Osteocyte (in vitro differentiated cells): ENCODE results near the gene CCDC24. TPM values are rescaled to one million over a fixed set of nuclear protein-coding genes. Genes with fewer than 3 reads are reported as not detected.

Experiments used
- DNase-seq: peaks from one replicate; pipeline ENCODE4 v3.0.0; 2021; ENCODE audit warnings: mixed read lengths; ENCODE audit not compliant: unreplicated experiment; ENCODE audit errors: extremely low spot score
- H3K27ac Mint-ChIP-seq: one replicate; pipeline ENCODE4 v1.8.0; 2021; ENCODE audit warnings: mild to moderate bottlenecking, mixed read lengths; ENCODE audit not compliant: unreplicated experiment
- H3K27me3 Mint-ChIP-seq: one replicate; pipeline ENCODE4 v1.8.0; 2021; ENCODE audit warnings: mixed read lengths; ENCODE audit not compliant: unreplicated experiment
- H3K36me3 Mint-ChIP-seq: one replicate; pipeline ENCODE4 v1.8.0; 2021; ENCODE audit warnings: mixed read lengths; ENCODE audit not compliant: unreplicated experiment
- H3K4me1 Mint-ChIP-seq: one replicate; pipeline ENCODE4 v1.8.0; 2021; ENCODE audit warnings: mixed read lengths; ENCODE audit not compliant: unreplicated experiment
- H3K4me3 Mint-ChIP-seq: one replicate; pipeline ENCODE4 v1.8.0; 2021; ENCODE audit warnings: mild to moderate bottlenecking, moderate library complexity, mixed read lengths; ENCODE audit not compliant: unreplicated experiment
- H3K9me3 Mint-ChIP-seq: one replicate; pipeline ENCODE4 v1.8.0; 2021; ENCODE audit warnings: mixed read lengths; ENCODE audit not compliant: unreplicated experiment
- total RNA-seq: library from RNA; stranded (reverse); gene quantifications from 2 replicates; pipeline ENCODE4 v1.2.1, GENCODE V29; 2021
- TF ChIP-seq, protein P1 (sequence below): fragments of 200-600 bp; sonication (generic); IDR thresholded peaks from 2 replicates; pipeline ENCODE4 v1.5.0; 2021; ENCODE audit warnings: antibody characterized with exemption, mild to moderate bottlenecking, moderate library complexity

CCDC24 gene
- total RNA-seq, 1 donor from 2014 or later, result 5.1 TPM

- Mint-ChIP-seq H3K9me3 (no peaks in the 10 kb centered on the region), H3K27ac (no peak overlapping the region), H3K4me3 (no peak overlapping the region), H3K36me3 (peaks cover 22% of the 10 kb centered on the region), H3K4me1 (no peaks in the 10 kb centered on the region), H3K27me3 (no peaks in the 10 kb centered on the region)
- DNase-seq, result no peak
- TF ChIP-seq, protein P1, sequence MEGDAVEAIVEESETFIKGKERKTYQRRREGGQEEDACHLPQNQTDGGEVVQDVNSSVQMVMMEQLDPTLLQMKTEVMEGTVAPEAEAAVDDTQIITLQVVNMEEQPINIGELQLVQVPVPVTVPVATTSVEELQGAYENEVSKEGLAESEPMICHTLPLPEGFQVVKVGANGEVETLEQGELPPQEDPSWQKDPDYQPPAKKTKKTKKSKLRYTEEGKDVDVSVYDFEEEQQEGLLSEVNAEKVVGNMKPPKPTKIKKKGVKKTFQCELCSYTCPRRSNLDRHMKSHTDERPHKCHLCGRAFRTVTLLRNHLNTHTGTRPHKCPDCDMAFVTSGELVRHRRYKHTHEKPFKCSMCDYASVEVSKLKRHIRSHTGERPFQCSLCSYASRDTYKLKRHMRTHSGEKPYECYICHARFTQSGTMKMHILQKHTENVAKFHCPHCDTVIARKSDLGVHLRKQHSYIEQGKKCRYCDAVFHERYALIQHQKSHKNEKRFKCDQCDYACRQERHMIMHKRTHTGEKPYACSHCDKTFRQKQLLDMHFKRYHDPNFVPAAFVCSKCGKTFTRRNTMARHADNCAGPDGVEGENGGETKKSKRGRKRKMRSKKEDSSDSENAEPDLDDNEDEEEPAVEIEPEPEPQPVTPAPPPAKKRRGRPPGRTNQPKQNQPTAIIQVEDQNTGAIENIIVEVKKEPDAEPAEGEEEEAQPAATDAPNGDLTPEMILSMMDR, result no peak
These were observed 33.9 kb upstream of the CCDC24 start for GRCh38 chr1:43957407-43958040.

DNA sequence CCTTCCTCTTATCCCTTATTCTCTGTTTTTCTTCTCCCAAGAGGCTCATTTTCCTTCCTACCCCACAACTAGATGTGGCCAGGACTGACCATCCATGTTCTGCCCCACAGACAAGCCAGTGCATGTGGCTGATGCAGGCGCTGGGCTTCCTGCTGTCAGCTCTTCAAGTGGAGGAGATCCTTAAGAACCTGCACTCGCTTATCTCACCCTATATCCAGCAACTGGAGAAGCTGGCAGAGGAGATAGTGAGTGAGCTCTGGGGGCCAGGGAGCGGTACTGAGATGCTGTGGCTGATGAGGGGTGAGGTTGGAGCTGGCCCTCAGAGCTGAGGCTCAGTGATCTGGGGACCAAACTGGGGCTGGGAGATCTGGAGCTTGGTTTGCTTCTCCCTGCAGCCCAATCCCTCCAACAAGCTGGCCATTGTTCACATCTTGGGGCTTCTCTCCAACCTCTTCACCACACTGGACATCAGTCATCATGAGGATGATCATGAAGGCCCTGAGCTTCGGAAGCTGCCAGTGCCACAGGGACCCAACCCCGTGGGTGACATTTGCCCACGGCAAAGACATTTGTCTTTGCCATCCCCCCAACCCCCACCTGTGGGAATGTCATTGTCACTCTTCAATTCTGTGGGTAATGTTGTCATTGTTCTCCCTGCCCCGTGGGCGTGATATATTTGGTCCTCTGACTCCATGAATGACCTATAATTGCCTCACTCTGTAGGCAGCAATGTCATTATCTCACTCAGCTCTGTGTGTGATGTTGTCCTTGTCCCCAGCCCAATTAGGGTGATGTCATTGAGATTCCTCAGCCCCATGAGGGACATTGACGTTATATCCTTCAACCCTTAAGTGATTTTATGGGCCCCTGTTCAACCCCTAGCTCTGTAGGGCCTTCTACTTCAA is 32.8 kb upstream of the CCDC24 start:
- no peak overlapping the region for H3K27ac Mint-ChIP-seq
- H3K4me3 Mint-ChIP-seq, result no peak overlapping the region
- H3K27me3 Mint-ChIP-seq, result no peaks in the 10 kb centered on the region
- H3K9me3 Mint-ChIP-seq, result no peaks in the 10 kb centered on the region
- TF ChIP-seq, protein P1, result no peak
- peaks cover 22% of the 10 kb centered on the region for H3K36me3 Mint-ChIP-seq
- no peaks in the 10 kb centered on the region for H3K4me1 Mint-ChIP-seq
- DNase-seq, result no peak

DNA sequence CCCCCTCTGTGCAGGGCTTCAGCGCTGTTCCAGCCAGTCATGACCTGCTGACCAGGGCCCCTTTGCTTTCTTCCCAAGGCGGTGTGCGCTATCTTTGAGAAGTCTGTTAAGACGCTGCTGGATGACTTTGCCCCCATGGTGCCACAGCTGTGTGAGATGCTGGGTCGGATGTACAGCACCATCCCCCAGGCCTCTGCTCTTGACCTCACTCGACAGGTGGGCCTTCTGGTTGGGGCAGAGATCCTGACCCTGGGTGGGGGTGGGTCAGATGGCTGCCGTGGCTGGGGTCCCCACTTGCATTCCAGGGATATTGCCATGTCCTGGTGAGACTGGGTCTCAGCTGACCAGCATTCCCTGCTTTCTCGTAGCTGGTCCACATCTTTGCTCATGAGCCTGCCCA is 30.6 kb upstream of the CCDC24 start:
- no peaks in the 10 kb centered on the region for H3K4me1 Mint-ChIP-seq
- peaks cover 22% of the 10 kb centered on the region for H3K36me3 Mint-ChIP-seq
- H3K27ac Mint-ChIP-seq, result no peak overlapping the region
- H3K9me3 Mint-ChIP-seq, result no peaks in the 10 kb centered on the region
- TF ChIP-seq, protein P1, result no peak
- no peaks in the 10 kb centered on the region for H3K27me3 Mint-ChIP-seq
- no peak overlapping the region for H3K4me3 Mint-ChIP-seq
- no peak for DNase-seq

DNA sequence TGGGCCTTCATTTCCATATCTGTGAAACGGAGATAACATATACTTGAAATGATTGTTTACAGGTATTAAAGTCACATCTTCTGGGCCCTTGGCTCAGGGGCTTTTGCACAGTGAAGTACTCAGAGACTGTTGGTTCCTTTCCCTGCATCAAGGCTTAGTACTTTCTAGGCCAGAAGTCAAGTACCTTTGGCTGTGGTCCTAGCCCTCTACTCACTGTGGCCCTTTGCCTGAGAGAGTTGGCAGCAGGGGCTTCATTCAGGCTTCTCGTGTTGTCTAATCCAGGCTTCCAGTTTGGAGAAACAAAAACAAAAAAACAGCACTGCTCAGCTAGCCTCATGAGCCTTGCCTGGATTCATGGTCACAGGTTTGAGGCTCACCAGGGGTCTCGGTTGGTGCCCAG is 29.7 kb upstream of the CCDC24 start:
- Mint-ChIP-seq H3K4me3 (no peak overlapping the region), H3K9me3 (no peaks in the 10 kb centered on the region), H3K4me1 (no peaks in the 10 kb centered on the region), H3K36me3 (peaks cover 24% of the 10 kb centered on the region), H3K27ac (no peak overlapping the region), H3K27me3 (no peaks in the 10 kb centered on the region)
- no peak for DNase-seq
- TF ChIP-seq, protein P1, result no peak

DNA sequence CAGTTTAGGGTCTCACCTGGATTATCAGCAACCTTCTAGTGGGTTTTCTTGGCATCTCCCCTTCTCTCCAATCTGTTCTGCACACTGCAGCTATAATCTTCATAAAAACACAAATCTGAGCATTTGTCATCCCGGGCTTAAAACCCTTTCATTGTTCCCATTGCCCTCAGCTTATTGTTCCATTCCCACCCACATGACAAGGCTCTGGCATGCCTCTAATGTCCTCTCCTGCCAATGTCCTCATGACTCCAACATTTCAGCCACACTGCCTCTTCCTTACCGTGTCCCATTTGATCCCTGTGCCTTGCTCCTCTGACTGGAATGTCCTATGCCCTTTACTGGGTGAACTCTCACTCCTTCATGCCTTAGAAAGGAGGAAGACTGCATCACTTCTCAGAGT is 29.1 kb upstream of the CCDC24 start:
- no peak for DNase-seq
- no peaks in the 10 kb centered on the region for H3K4me1 Mint-ChIP-seq
- TF ChIP-seq, protein P1, result no peak
- no peaks in the 10 kb centered on the region for H3K27me3 Mint-ChIP-seq
- H3K36me3 Mint-ChIP-seq, result peaks cover 25% of the 10 kb centered on the region
- no peak overlapping the region for H3K27ac Mint-ChIP-seq
- no peaks in the 10 kb centered on the region for H3K9me3 Mint-ChIP-seq
- no peak overlapping the region for H3K4me3 Mint-ChIP-seq
